Myocyte (in vitro differentiated cells): ENCODE measurements around the gene PLCL1. TPM values are rescaled to one million over a fixed set of nuclear protein-coding genes. Genes with fewer than 3 reads are reported as not detected.
"Not testable (repeated sequence)": the region's sequence is repeated elsewhere in the genome, so short reads cannot be mapped to it uniquely, and the experiment has no call there.

ENCODE experiments used
- DNase-seq: peaks from one replicate; pipeline ENCODE4 v3.0.0-alpha.2; 2012; ENCODE audit warnings: low read depth
- total RNA-seq: library from RNA; depleted of rRNA; stranded (reverse); fragments of >200 nt; gene quantifications from 2 replicates; pipeline ENCODE4 v1.2.3, GENCODE V29; 2014

Gene PLCL1
- total RNA-seq, 1 donor from 2014 or later, result 2.5 TPM

- no peak for DNase-seq
Observed at GRCh38 chr2:198164843-198165242, 360.4 kb downstream of the PLCL1 start.

DNA sequence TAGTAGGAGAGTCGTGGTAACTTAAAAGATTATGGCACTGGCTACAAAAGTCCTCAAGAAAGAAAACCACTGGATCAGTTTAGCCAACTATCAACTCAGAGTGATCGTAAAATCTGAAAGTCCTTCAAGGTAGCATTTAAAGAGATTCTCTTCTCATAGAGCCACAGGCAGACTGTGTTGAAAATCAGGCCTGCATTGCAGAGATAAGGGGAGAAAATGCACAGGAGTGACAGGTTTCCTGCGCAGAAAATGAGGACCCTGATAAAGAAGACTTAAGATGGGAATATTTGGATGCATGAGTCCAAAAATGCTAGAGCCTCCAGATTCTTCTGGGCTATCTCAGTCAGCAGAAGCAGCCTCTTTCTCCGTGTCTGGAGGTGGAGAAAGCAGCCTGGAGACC is 360.9 kb downstream of the PLCL1 start:
- DNase-seq, result no peak

DNA sequence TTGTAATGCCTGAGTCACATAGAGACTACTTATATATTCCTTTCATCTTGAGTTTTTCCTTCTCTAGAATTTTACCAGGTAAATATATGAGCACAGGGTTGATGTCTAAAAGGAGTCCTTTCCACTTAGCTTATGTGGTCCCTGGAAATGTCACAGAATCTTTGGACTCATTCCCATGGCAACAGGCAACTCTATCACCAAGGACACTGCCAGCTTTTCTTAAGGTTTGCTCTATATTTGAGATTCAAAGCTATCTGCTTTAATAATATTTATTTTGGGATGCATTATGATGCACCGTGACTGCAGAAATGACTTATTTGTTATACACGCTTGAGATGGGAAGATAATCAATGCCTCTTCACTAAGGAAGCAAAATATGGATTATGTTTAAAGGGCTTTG is 363.0 kb downstream of the PLCL1 start:
- DNase-seq, result no peak

DNA sequence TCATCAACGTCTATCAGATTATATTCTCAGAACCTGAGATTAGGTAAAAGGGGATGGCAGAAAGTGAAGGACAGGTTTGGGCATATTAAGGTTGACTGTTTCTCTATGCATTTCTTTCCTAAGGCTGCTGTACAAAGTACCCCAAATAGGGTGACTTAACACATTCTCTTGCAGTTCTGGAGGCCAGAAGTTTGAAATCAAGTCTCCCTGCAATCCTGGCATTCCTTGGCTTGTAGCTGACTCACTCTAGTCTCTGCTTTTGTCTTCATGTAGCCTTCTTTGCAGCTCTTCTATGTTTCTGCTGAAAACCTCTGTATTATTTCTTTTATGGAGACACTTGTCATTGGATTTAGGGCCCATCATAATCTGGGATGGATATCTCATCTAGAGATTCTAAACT is 364.3 kb downstream of the PLCL1 start:
- no peak for DNase-seq

DNA sequence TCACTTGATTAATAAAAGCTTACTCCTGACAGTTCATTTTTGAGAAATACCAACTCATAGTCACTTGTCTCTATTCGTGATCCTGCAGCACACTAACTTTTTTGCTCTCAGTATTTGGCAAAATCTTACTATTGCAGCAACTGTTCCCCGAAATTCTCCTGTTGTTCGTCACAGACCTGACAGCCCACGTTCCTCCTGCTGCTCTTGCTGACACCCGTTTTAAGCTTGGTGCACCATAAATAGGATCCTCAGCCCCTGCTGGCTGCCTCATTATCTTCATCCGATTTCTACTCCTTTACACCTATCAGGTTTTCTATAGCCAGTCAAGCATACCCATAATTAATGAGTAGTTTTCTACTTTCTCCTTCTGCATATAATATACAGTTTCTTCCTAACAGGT is 368.8 kb downstream of the PLCL1 start:
- DNase-seq, result no peak

DNA sequence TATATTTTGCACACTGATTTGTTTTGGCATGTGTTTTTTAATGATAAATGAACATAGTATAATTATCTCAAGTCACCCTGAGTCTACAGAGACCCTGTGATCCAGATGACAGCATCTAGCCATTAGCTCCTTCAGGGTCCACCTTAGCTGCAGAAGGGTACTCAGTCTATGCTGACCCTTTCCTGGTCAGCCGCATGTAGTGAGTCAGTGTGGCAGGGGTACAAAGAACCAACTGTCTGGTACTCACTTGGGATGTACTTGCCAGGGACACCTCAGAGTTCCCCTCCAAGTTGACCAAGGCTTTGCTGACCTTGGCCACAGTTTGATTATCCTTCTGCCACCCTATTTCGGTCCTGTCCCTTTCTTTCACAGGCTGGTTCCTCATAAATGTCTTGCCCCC is 369.5 kb downstream of the PLCL1 start:
- DNase-seq, result no peak

DNA sequence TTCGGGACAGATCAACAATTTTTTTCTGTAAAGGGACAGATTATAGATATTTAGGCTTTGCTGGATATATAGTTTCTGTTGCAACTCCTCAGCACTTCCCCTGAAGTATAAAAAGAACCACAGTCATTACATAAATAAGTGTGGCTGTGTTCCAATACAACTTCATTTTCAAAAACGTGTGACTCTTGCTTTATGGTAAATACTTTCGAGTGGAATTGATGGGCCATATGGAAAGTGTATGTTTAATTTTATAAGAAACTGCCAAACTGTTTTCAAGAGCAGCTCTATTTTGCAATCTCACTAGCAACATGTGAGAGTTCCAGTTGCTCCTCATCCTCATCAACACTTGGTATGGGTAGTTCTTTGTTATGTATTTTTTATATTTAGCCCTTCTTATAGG is 370.9 kb downstream of the PLCL1 start:
- DNase-seq, result no peak

- no peak for DNase-seq
Observed at GRCh38 chr2:198177040-198177439, 372.6 kb downstream of the PLCL1 start.

DNA sequence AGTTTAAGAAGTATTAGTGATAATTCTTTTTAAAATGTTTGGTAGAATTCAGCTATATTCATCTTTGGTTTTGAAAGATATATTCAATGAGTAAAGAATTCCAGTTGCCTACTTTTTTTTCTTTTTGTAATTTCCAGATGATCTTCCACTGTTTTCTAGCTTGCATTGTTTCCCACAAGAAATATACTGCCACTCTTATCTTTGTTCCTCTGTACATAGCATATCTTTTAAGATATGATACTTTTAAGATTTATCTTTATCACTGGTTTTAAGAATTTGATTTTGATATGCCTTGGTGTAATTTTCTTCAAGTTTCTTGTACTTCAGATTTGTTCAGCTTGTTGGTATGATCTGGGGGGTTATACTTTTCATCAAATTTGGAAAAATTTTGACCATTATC is 374.4 kb downstream of the PLCL1 start:
- DNase-seq, result no peak

- no peak for DNase-seq
Observed at GRCh38 chr2:198186257-198186656, 381.9 kb downstream of the PLCL1 start.

DNA sequence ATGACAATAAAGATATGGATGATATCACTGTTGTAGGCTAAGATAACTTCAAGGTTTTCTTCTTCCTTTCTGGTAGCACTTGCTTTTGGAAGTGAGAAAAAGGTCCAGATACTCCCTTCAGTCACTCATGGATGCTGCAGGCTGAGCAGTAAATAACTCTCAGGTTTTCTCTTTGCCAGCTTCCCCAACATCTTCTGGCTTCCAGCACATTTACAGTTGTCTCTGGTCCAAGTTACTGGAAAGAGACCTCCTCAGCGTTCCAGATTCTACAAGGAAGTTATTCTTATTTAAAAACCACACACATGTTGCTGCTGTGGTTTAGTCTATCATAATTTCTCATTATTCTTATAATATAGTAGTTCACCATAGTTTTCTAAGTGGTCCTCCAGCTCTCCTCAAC is 383.4 kb downstream of the PLCL1 start:
- no peak for DNase-seq

DNA sequence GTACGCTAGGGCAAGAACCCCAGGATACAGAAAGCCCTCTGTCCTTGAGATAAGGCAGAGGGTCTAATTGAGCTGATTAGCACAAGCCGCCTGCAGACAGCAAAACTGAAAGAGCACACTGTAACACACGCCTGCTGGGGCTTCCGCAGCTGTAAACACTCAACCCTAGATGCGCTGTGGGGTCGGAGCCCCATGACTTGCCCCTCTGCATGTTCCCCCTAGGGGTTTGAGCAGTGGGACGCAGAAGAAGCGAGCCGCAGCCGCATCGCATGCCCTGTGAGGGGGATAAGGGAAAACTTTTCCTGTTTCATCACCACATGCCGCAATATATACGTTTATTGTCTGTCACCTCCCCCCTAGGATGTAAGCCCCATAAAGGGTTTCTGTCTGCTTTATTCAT is 384.6 kb downstream of the PLCL1 start:
- no peak for DNase-seq

DNA sequence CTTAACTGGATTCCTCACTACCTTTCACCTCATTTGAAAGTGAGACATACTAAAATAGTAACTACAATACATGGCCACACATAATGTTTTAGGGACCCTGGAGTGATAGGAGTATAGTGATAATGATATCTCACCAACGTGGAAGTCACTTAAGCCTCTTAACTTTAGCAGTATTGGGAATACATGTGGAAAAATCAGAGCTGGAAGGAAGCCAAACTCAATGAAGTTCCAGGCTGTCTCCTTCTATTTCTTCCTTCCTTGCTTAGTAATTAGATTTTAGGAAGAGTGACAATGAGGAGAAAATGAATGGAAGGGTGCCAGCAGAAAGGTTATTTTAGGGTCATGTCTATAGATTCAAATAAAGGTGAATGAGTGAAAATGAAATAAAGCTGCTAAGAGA is 387.3 kb downstream of the PLCL1 start:
- DNase-seq, result no peak

- DNase-seq, result not testable (repeated sequence)
Observed at GRCh38 chr2:198196556-198196955, 392.2 kb downstream of the PLCL1 start.

Other genes starting within 250 kb of the PLCL1 start
- 6.2 and 6.8 TPM in 2 replicates for gene RFTN2, start 129.0 kb upstream of the PLCL1 start, total RNA-seq
- gene MARS2, start 99.2 kb upstream of the PLCL1 start, total RNA-seq, result 5.8 and 6.0 TPM in 2 replicates
- gene BOLL, start 19.3 kb upstream of the PLCL1 start, total RNA-seq, result 0.16 and 2.4 TPM in 2 replicates